DND-41 (cell line): ENCODE results near the gene TBC1D21.

Experiments used
- EZH2 ChIP-seq: IDR thresholded peaks from 3 replicates; pipeline ENCODE4 v1.6.1; 2012; ENCODE audit warnings: borderline replicate concordance, low read depth, mild to moderate bottlenecking, moderate library complexity, low read length, inconsistent platforms; ENCODE audit not compliant: severe bottlenecking
- TF ChIP-seq, protein P1 (sequence below): IDR thresholded peaks from 2 replicates; pipeline ENCODE4 v1.5.1; 2012; ENCODE audit warnings: borderline replicate concordance, low read length, moderate library complexity, mild to moderate bottlenecking; ENCODE audit not compliant: poor library complexity, severe bottlenecking; ENCODE audit errors: extremely low read depth

DNA sequence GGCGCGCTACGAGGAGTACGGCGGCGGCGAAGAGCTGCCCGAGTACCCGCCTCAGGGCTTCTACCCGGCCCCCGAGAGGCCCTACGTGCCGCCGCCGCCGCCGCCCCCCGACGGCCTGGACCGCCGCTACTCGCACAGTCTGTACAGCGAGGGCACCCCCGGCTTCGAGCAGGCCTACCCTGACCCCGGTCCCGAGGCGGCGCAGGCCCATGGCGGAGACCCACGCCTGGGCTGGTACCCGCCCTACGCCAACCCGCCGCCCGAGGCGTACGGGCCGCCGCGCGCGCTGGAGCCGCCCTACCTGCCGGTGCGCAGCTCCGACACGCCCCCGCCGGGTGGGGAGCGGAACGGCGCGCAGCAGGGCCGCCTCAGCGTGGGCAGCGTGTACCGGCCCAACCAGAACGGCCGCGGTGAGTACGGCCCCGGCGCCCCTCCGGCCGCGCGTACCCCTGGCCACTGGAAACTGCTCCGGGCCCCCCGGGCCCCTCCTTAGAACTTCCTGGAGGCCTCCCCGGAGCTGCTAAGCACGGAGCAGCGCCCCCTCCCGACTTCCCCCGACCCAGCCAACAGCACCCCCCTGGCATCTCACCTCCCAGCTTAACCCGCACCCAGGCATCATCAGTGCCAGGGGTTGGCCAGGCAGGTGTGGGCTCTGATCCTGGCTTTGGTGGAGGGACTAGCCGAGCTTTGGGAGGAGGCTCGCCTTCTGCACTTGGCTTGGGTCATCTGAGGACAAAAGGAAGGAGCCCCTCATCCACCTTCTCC, 54.3 kb downstream of the TBC1D21 start:
- no peak for TF ChIP-seq EZH2
- TF ChIP-seq, protein P1, sequence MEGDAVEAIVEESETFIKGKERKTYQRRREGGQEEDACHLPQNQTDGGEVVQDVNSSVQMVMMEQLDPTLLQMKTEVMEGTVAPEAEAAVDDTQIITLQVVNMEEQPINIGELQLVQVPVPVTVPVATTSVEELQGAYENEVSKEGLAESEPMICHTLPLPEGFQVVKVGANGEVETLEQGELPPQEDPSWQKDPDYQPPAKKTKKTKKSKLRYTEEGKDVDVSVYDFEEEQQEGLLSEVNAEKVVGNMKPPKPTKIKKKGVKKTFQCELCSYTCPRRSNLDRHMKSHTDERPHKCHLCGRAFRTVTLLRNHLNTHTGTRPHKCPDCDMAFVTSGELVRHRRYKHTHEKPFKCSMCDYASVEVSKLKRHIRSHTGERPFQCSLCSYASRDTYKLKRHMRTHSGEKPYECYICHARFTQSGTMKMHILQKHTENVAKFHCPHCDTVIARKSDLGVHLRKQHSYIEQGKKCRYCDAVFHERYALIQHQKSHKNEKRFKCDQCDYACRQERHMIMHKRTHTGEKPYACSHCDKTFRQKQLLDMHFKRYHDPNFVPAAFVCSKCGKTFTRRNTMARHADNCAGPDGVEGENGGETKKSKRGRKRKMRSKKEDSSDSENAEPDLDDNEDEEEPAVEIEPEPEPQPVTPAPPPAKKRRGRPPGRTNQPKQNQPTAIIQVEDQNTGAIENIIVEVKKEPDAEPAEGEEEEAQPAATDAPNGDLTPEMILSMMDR, result no peak
